Measurements from ENCODE around the gene MYO10.

DNA sequence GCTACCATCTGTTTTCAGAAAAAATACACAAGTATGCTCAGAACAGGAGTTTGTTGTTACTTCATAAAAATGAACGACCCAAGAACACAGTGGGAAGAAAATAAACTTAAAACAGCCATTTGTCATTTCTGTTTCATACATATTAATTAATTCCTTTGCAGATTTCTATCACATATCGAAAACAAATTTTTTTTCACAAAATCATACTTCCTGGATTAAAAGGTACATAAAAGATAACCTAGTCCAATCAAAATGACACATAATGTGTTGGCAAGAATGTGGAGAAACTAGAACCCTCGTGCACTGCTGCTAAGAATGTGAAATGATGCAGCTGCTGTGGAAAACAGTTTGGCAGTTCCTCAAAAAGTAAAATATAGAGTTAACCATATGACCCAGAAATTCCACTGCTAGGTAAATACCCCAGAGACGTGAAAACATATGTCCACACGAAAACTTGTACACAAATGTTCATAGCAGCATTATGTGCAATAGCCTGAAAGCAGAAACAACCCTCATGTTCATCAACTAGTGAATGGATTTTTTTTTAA, 46.0 kb downstream of the MYO10 start:
- TF ChIP-seq, protein P1, sequence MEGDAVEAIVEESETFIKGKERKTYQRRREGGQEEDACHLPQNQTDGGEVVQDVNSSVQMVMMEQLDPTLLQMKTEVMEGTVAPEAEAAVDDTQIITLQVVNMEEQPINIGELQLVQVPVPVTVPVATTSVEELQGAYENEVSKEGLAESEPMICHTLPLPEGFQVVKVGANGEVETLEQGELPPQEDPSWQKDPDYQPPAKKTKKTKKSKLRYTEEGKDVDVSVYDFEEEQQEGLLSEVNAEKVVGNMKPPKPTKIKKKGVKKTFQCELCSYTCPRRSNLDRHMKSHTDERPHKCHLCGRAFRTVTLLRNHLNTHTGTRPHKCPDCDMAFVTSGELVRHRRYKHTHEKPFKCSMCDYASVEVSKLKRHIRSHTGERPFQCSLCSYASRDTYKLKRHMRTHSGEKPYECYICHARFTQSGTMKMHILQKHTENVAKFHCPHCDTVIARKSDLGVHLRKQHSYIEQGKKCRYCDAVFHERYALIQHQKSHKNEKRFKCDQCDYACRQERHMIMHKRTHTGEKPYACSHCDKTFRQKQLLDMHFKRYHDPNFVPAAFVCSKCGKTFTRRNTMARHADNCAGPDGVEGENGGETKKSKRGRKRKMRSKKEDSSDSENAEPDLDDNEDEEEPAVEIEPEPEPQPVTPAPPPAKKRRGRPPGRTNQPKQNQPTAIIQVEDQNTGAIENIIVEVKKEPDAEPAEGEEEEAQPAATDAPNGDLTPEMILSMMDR (IDR thresholded peaks at IDR 0.05): no peak
- TF ChIP-seq POLR2AphosphoS5 (IDR thresholded peaks at IDR 0.05) (no peak), POLR2A (IDR thresholded peaks at IDR 0.05) (no peak), EP300 (IDR thresholded peaks at IDR 0.05) (no peak)

All from upper lobe of left lung (tissue), 4 donors.